ENCODE measurements around the gene FUZ.

The FUZ gene, protein sequence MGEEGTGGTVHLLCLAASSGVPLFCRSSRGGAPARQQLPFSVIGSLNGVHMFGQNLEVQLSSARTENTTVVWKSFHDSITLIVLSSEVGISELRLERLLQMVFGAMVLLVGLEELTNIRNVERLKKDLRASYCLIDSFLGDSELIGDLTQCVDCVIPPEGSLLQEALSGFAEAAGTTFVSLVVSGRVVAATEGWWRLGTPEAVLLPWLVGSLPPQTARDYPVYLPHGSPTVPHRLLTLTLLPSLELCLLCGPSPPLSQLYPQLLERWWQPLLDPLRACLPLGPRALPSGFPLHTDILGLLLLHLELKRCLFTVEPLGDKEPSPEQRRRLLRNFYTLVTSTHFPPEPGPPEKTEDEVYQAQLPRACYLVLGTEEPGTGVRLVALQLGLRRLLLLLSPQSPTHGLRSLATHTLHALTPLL

DNA sequence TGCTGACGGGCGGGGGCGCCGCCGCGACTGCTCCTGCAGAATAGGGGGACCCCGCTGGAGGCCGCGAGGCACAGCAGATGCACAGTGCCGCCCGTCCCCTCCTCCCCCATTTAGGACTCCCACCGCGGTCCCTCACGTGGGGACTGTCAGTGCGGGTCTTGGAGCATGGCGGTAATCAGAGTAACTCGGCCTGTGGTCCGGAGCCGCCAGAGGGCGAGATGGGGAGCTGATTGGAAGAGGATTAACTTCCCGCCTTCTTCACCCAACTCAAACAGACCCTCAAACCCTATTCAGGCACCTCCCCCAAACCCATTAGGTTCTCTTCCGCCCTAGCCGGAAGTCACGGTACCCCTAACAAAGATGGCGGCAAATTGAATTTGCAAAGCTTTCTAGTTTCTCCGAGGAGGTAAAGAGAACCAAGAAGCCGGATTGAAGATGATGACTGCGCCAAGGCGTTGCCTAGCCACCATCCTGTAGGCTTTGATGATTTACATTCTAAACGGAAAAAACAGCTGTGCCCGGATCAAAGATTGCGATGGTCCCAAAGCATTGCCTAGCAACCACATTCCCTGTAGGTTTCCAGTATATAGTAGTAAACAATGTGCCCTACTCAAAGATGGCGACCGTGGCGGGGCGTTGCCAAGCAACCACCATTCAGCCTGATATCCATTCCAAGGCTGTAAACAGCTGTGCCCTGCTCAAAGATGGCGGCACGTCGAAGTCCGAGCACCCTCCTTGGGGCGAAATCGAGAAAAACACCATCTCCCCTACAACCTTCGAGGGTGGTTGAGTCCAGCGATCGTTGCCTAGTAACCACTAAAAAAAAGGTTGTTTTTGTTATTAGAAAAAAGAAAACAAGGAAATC lies at the start of gene FUZ:
FUZ (minus strand) TSS at position 296 of the 865 bp plus-strand sequence; CDS start at position 110, 186 bp downstream.
- peak; percentile 99 for DNase-seq (ENCODE audit: low spot score)

DNA sequence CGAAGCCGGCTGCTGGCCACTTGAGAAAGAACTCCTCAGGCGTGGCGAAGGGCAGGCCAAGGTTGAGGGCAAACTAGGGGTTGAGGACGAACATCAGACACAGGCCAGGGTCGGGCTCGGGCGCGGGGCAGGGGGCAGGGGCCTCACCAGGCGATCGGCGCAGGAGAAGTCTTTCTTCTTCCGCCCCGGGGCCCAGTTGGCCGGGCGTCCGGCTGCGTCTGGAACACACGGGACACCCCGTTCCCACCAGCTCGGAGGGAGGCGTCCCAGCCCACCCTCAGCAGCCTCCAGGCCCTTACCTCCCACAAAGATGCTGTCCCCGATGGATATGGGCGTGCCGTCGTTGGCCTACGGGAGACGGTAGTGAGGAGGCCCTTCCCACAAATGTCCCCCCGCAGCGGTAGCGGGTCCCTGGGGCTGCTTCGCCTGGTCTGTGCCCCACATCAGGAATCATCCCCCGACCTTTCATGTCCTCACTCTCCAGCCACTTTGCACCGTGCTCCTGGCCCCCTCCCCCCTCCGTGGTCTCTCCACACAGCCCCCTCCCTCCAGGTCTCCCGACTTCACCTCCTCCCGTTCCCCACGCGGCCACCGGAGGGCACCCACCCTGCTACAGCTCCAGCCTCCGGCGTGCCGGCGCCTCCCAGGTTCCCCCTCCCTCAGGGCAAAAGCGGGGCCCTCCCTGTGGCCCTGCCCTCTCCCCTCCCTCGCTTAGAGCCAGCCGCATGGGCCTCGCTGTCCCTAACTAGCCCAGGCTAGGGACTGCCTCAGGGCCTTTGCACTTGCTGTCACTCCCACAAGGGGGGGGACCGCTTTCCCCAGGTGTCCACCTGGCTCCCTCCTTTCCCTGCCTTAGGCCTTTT lies 49.5 kb upstream of the FUZ start:
- peak; percentile 44 for DNase-seq (ENCODE audit: low spot score)

DNA sequence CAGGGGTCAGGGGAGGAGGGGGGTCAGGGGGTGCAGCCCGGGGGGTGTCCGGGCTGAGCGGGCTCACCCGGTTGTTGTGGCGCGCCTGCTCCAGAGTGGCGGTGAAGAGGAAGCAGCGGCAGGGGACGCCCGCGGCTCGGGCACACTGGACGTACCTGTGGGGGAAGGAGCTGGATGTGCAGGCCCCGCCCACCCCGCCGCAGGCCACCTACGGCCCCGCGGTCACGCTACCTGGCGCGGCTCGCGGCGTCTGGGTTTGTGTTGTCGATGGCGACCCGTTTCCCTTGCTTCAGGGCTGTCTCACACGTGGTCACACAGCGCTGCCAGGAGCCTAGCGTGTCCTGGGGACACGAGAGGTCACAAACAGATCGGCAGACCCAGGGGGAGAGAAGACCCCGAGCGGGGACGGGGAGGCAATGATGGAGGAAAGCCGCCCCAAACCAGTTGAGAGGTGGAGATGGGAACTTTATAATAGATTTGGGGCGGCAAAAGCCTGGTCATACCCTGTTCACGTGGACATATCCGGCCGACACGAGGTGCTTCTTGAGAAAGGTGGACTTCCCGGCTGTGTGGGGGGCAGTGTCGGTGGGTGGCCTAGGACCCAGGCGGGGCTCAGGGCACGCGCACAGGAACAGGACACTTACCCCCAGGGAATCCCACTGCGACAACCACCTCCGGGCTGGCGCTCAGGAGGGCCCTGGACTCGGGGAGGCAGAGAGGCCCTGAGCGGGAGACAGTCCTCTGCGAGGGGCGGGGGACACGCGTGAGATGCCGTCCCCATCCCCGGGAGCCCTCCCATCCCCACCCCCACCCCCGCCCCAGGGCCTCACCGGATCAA lies 48.7 kb upstream of the FUZ start:
- DNase-seq (ENCODE audit: low spot score) = peak; percentile 17

DNA sequence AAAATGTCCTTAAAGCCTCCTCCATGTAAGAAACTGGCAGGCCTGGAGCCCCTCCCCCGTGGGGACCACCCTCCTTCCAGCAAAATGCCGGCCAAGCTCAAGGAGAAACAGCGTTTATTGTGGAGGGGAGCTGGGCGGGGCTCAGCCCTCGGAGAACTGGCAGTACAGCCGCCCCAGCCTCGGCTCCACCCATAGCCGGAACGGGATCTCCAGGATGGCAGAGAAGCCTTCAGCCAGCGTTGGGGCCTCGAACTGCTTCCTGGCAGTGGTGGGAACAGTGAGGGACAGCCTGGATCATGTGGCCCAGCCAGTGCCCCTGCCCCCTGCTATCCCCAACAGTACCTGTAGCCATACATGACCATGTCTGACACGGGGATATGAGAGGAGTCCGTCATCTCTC lies 48.0 kb upstream of the FUZ start:
- peak; percentile 9 for DNase-seq (ENCODE audit: low spot score)

DNA sequence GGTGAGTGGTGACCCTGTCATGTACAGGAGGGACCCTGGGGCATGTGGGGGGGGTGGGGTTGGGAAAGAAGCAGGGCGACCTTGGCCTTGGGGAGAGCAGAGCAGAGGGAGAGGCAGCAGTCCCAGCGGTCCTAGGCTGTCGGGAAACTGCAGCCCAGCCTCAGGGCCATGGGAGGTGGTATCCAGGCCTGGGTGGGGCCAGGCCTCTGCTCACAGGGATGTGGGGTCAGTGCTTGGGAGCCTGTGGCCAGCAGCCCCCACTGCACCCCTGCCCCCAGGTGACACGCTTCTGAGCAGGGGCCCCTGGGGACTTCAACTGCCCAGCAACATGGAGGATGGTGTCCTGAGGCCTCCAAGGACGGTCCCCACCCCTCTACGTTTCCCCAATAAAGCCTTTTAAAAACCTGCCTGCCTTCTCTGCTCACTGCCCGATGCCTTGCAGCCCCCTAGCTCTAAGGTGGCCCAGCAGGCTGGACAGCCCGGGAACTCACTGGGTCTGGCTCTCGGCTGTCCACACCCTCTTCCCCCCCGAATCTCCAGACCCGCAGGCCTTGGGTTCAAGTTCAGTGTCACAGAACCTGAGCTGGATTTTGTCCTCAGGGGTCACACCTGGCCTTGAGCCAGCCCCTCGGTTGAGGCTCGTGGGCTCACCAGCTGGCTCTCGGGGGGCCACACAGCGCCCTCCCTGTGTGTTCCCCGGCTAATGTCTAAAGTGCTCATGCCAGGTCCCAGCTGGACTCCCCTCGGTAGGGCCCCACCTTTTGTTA lies 47.4 kb upstream of the FUZ start:
- DNase-seq (ENCODE audit: low spot score) = peak; percentile 13

DNA sequence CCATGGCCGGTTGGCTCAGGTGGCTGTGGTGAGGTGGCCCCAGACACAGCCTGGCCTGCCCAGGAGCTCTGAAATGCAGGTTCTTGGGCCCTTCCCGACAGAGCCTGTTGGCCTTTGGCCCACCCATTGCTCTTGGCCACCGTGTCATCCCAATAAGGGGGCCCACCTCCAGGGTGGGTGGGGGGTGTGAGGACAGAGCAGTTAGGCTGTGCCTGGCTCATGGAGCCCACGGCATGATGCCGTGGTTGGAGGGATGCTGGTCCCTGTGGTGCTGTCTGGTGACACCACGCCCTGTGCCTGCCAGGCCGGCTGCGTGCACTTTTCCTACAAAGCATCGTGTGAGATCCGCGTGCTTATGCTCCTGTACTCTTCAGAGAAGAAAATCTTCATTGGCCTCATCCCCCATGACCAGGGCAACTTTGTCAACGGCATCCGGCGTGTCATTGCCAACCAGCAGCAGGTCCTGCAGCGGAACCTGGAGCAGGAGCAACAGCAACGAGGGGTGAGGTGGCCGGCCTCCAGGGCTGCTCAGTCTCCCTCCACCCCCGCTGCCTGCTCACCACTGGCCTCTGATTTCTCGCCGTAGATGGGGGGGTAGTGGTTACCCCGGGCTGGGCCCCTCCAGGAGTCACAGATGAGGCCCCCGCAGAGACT lies 46.7 kb upstream of the FUZ start:
- DNase-seq (ENCODE audit: low spot score) = peak; percentile 11

DNA sequence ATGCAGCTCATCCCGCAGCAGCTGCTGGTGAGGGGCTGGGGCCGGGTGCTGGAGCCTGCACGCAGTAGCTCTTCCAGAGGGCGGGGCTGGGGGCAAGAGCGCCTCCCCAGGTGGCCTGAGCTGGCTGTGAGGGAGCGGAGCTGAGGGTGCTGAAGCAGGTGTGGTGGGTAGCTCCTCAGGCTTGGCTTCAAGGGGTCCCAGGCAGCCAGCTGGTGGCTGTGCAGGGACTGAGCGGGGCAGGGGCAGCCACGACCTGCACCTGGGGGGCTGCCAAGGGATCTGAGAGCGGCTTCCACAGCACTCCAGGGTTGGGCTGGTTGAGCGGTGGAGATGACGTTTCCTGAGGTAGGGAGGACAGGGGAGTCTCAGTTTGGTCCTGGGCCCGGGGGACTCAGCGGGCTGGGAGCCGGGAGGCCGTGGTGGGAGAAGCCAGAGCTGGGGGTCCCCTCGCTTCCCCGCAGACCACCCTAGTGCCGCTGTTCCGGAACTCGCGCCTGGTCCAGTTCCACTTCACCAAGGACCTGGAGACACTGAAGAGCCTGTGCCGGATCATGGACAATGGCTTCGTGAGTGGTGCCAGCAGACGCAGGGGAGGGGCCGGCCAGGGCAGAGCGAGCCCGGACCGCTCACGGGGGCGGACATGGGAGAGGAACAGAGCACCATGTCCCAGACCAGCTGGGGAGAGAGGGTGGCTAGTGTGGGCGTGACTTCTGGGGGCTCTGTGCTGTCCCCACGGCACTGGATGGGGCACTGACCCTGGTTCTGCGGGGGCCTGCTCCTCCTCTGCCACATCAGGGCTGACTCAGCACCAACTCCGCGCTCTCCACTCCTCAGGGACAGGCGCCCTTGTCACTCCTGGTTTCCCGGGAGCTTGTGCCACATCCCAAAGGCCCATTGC lies 45.2 kb upstream of the FUZ start:
- peak; percentile 45 for DNase-seq (ENCODE audit: low spot score)

DNA sequence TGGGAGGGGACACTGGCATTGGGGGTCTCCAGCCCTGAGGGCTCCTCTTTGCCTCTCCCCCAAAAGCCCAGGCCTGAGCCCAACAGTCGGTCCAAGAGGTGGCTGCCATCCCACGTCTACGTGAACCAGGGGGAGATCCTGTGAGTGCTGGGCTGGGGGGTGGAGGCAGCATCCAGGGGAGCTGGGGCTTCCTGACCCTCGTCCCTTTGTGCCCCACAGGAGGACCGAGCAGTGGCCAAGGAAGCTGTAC lies 44.7 kb upstream of the FUZ start:
- no peak for DNase-seq (ENCODE audit: low spot score)

DNA sequence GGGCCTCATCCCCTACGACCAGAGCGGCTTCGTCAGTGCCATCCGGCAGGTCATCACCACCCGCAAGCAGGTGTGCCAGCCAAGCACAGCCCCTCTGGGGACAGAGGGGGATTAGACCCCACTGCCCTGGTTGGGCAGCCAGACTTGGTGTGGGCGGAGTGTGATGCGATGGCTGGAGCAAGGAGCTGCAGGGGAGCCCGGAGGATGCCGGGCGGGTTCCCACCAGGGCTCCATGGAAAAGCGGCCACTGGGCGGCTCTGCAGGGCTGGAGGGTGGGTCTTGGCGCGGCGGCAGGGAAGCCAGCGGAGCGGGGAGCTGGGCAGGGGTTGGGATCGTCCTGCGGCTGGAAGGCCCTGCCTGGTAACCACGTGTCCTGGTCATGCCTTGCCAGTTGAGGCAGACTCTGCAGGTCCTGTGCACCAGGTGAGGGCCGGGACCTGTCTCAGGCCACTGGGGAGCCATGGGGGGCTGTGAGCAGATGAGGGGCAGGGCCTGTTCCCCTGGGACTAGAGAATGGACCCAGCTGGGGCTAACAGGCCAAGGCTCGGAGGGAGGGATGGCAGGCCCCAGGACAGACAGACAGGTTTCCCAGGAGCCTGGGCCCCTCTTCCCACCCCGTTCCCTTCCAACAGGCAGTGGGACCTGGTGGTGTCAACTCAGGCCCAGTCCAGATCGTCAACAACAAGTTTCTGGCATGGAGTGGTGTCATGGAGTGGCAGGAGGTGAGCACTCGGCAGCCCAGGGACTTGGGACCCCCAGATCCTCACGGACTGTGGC lies 44.2 kb upstream of the FUZ start:
- DNase-seq (ENCODE audit: low spot score) = no peak

DNA sequence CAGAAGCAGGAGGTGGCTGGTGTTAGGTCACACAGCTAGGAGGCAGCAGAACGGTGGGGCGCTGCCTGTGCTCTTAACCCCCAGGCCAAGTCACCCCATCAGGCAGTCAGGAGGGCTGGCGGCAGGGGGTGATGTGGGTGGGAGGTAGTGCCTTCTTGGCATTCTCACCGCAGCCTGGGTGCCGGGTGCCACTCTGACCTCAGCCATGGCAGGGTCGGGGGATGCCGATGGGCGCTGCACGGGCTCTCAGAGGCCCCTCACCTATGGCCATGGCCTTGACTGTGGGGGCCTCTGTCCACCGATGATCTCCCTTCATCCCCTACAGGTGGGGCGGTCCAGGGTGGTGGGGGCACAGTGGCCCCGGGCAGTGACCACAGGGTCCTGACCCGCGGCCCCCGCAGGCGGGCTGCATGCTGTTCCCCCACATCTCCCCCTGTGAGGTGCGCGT lies 43.5 kb upstream of the FUZ start:
- DNase-seq (ENCODE audit: low spot score) = no peak

DNA sequence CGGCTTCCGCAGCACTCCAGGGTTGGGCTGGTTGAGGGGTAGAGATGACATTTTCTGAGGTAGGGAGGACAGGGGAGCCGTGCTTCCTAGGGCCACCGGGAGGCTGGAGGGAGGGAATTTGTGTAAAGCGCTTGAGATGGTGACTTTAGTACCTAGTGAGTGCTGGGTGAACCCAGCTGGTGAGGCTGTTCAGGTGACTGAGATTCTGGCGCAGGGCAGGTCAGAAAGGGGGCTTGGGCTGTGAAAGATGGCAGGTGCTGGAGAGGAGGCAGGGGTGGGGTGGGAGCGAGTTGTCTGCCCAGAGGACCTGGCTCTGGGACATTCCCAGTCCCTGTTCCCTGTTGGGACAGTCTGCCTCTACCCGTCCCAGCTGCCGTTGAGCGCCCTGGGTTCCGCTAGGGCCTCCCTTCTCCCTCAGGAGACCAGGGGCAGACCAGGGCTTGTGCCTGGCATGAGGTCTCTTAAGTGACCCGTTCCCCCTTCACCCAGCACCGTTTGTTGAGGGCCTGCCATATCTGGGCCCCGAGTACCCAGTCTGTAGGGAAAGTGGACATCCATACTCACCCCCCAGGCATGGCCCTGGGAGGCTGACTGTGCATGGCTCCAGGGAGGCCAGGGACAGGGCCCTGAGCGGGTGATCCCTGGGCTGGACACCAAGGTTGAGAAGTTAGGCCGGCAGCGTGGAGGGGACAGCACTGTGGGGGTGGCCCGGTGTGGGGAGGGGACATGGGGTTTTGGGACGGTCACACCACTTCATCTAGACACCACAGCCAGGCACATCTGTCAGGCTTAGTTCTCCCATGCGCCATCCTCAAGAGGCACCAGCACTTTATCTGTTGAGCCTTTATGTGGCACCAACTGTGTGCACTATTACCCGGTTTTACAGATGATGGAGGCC lies 42.8 kb upstream of the FUZ start:
- peak; percentile 14 for DNase-seq (ENCODE audit: low spot score)

DNA sequence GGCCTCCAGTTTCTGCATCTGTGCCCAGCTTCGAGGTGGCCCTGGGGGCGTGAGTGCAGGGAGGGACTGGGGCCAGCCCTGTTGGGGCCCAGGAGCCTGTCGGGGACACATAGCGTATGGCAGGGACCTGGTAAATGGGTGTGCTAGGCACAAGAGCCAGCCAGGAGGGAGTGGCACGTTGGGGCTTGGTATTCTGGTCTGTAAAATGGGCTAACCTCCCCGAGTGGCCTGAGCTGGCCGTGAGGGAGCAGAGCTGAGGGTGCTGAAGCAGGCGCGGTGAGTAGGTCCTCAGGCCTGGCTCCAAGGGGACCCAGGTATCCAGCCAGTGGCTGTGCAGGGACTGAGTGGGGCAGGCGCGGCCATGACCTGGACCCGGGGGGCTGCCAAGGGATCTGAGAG lies 42.2 kb upstream of the FUZ start:
- DNase-seq (ENCODE audit: low spot score) = no peak

DNA sequence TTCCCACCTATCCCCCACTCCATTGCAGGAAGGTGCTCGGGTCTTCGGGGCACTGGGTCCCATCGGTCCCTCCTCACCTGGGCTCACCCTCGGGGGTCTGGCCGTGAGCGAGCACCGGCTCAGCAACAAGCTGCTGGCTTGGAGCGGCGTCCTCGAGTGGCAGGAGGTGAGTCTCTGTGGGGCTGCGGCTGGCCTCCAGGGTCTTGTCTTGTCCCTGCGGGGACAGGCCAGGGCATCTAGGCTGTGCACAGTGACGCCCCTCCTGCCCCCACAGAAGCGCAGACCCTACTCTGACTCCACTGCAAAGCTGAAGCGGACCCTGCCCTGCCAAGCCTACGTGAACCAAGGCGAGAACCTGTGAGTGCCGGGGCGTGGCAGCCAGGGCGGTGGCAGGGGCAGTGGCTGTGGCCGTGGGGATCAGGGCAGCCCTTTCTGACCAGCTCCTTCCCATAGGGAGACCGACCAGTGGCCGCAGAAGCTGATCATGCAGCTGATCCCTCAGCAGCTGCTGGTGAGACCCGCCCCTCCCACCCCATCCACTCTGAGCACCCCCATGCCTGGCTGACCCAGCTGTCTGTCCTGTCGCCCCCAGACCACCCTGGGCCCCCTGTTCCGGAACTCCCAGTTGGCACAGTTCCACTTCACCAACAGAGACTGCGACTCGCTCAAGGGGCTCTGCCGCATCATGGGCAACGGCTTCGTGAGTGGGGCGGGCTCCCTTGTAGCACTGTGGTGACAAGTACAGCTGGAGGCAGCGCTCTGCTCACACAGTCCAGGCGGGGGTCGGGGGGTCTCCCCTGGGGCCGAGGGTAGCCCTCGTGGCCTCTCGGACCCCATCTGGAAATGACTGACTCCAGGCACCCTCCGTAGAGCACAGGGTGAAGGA lies 41.5 kb upstream of the FUZ start:
- DNase-seq (ENCODE audit: low spot score) = no peak

DNA sequence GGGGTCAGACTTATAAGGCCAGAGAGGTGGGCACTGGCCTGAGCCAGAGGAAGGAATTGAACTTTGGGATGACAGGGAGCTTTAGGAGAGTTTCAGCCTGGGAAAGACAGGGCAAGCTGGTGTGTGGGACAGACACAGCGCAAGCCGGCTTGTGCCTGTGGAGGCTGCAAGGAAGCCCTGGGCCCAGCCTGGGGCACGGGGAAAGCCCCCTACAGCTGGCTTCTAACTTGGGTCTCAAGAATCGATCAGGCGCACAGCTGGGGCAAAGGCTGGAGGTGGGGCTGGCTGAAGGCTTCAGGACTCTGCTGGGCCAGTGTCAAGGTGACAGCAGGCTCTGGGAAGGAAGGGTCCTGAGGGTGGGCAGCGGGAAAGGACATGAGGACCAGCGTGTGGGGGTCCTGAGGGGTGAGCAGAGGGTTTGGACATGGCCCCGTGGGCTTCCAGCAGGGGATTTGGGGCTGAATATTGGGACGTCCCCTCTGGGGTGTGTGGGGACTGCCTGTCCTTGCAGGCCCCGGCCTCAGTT lies 40.8 kb upstream of the FUZ start:
- peak; percentile 34 for DNase-seq (ENCODE audit: low spot score)

DNA sequence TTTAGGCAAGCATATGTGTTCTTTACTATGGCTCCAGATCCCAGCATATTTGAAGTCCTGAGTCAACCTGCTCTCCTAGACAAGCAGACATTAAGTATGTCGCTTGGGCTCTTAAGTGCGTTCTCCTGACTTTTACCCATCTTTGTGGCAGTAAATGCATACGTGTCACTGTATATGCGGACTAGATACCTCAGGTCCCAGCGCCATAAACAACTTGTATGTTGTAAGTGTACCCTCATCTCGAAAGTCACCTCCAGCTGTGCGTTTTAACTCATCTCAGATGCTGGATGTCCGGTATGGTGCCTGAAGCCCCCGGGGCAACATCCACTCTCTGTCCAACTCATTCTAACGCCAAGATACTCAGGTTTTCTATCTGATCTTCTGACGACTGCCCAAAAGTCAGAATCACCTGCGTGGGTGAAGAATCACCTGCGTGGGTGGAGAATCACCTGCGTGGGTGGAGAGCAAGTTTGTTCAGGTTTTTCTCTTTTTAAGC lies 39.6 kb upstream of the FUZ start:
- peak; percentile 19 for DNase-seq (ENCODE audit: low spot score)

Measured in NAMALWA (cell line).